Small intestine (tissue), 7 donors: ENCODE data around the gene MAGI1. TPM values are rescaled to one million over a fixed set of nuclear protein-coding genes. Genes with fewer than 3 reads are reported as not detected.

Source experiments
- DNase-seq, 2 donors: peaks; one replicate each; pipeline versions ENCODE4 v3.0.0 to v3.0.0-alpha.2; 2013
- FAIRE-seq: peaks from 2 replicates; lab custom pipeline; 2012; peaks lifted over from hg19 to GRCh38; lab: Jason Lieb, UNC
- H3K27ac ChIP-seq, 3 donors: one replicate each; pipeline ENCODE4 v1.5.1; 2013; ENCODE audit warnings: low read length in 2 of 3, mild to moderate bottlenecking in 2 of 3, control low read depth in 1 of 3, inconsistent platforms in 1 of 3, low read depth in 1 of 3, moderate library complexity in 1 of 3
- H3K27me3 ChIP-seq, 3 donors: one replicate each; pipeline ENCODE4 v1.6.1; 2013; ENCODE audit warnings: low read length in 3 of 3, inconsistent platforms in 1 of 3; ENCODE audit not compliant: control insufficient read depth in 3 of 3, insufficient read depth in 3 of 3
- H3K36me3 ChIP-seq, 3 donors: one replicate each; pipeline ENCODE4 v1.6.1; 2013; ENCODE audit warnings: low read length in 3 of 3, inconsistent platforms in 1 of 3, low read depth in 1 of 3, mild to moderate bottlenecking in 1 of 3, moderate library complexity in 1 of 3; ENCODE audit not compliant: control insufficient read depth in 3 of 3, insufficient read depth in 2 of 3
- H3K4me1 ChIP-seq, 3 donors: one replicate each; pipeline ENCODE4 v1.6.1; 2013; ENCODE audit warnings: low read length in 2 of 3, inconsistent platforms in 1 of 3, low read depth in 1 of 3, mild to moderate bottlenecking in 1 of 3, moderate library complexity in 1 of 3; ENCODE audit not compliant: control insufficient read depth in 3 of 3, insufficient read depth in 2 of 3
- H3K4me3 ChIP-seq, 3 donors: one replicate each; pipeline ENCODE4 v1.5.1; 2013; ENCODE audit warnings: low read length in 3 of 3, control low read depth in 1 of 3, inconsistent platforms in 1 of 3, low read depth in 1 of 3, mild to moderate bottlenecking in 1 of 3, moderate library complexity in 1 of 3
- H3K9me3 ChIP-seq, 2 donors: one replicate each; pipeline ENCODE4 v1.6.1; 2013; ENCODE audit warnings: low read depth in 1 of 2, low read length in 1 of 2; ENCODE audit not compliant: control insufficient read depth in 2 of 2, insufficient read depth in 1 of 2
- WGBS, 3 donors: extraction: QIAGEN DNeasy Blood & Tissue Kit; methylation state at CpG; one replicate each; pipeline ENCODE4 v1.1.7; 2013; 5-methylcytosine and 5-hydroxymethylcytosine counted together
- polyA plus RNA-seq, 4 donors: library from polyadenylated mRNA; stranded (reverse) in 3 of 4; unstranded in 1 of 4; fragments of 200-250 nt in 3 of 4; fragments of 120-200 nt in 1 of 4; gene quantifications; one replicate each; pipeline versions ENCODE4 v1.2.1 to v1.2.3, GENCODE V29; 2013
- donor health status: healthy with polysubstance abuse.
- donor health status: control.
- donor health status: control.
- donor health status: Bipolar disorder and iron deficiency.
- donor health status: healthy.

MAGI1 gene
- polyA plus RNA-seq, 4 donors, result 10.0 to 35.1 (median 12.6) TPM

GRCh38 chr3:66023738-66024385 is 14.9 kb downstream of the MAGI1 start:
- Histone ChIP-seq H3K27ac (no peak overlapping the region), H3K36me3 (peaks cover 0 to 2% (median 0%) of the 10 kb centered on the region in 3 donors), H3K4me1 (no peaks in the 10 kb centered on the region), H3K9me3 (no peaks in the 10 kb centered on the region), H3K4me3 (no peak overlapping the region), H3K27me3 (no peaks in the 10 kb centered on the region)
- WGBS, 3 donors, result 75 to 79% (median 79%) methylated on average over 3 of the region's 3 CpGs
- no peak for DNase-seq
- FAIRE-seq, result no peak

GRCh38 chr3:66023229-66023628 is 15.5 kb downstream of the MAGI1 start:
- Histone ChIP-seq H3K9me3 (no peaks in the 10 kb centered on the region), H3K36me3 (peaks cover 0 to 2% (median 0%) of the 10 kb centered on the region in 3 donors), H3K4me3 (no peak overlapping the region), H3K4me1 (no peaks in the 10 kb centered on the region), H3K27me3 (no peaks in the 10 kb centered on the region), H3K27ac (no peak overlapping the region)
- DNase-seq (no peak), FAIRE-seq (no peak)
- 72 to 78% (median 77%) methylated on average over 2 of the region's 2 CpGs for WGBS, 3 donors

- FAIRE-seq, result no peak
- Histone ChIP-seq H3K4me3 (no peak overlapping the region), H3K27me3 (no peaks in the 10 kb centered on the region), H3K4me1 (no peaks in the 10 kb centered on the region), H3K36me3 (peaks cover 0 to 2% (median 0%) of the 10 kb centered on the region in 3 donors), H3K9me3 (no peaks in the 10 kb centered on the region), H3K27ac (no peak overlapping the region)
- 21 to 65% (median 29%) methylated on average over 4 of the region's 4 CpGs for WGBS, 3 donors
- DNase-seq, result peak; percentile 38 to 70
Observed at GRCh38 chr3:66021731-66022131, 17.0 kb downstream of the MAGI1 start.

GRCh38 chr3:66019896-66020295 is 18.8 kb downstream of the MAGI1 start:
- DNase-seq, result no peak
- H3K27me3 ChIP-seq, result no peaks in the 10 kb centered on the region
- no peak for FAIRE-seq
- no peak overlapping the region for H3K27ac ChIP-seq
- peaks cover under 1 to 4% (median 2%) of the 10 kb centered on the region in 3 donors for H3K4me1 ChIP-seq
- no peaks in the 10 kb centered on the region for H3K9me3 ChIP-seq
- WGBS, 3 donors, result 76 to 86% (median 79%) methylated on average over 8 of the region's 8 CpGs
- no peak overlapping the region for H3K4me3 ChIP-seq
- no peaks in the 10 kb centered on the region for H3K36me3 ChIP-seq

- Histone ChIP-seq H3K4me3 (no peak overlapping the region), H3K9me3 (no peaks in the 10 kb centered on the region), H3K27ac (no peak overlapping the region), H3K27me3 (no peaks in the 10 kb centered on the region), H3K36me3 (no peaks in the 10 kb centered on the region), H3K4me1 (peaks cover 3 to 15% (median 5%) of the 10 kb centered on the region in 3 donors)
- DNase-seq, result no peak
- no peak for FAIRE-seq
- 82 to 88% (median 87%) methylated on average over 8 of the region's 8 CpGs for WGBS, 3 donors
Observed at GRCh38 chr3:66018057-66019033, 20.4 kb downstream of the MAGI1 start.

- H3K4me1 ChIP-seq, result peaks cover 3 to 15% (median 5%) of the 10 kb centered on the region in 3 donors
- H3K27ac ChIP-seq, result no peak overlapping the region
- no peaks in the 10 kb centered on the region for H3K27me3 ChIP-seq
- H3K9me3 ChIP-seq, result no peaks in the 10 kb centered on the region
- WGBS, 3 donors, result 37 to 54% (median 41%) methylated on average over 5 of the region's 5 CpGs
- FAIRE-seq (no peak), DNase-seq (no peak)
- no peak overlapping the region for H3K4me3 ChIP-seq
- no peaks in the 10 kb centered on the region for H3K36me3 ChIP-seq
Observed at GRCh38 chr3:66017591-66017990, 21.1 kb downstream of the MAGI1 start.

GRCh38 chr3:66017084-66017483 is 21.6 kb downstream of the MAGI1 start:
- Histone ChIP-seq H3K27ac (no peak overlapping the region), H3K36me3 (no peaks in the 10 kb centered on the region), H3K4me1 (peaks cover 3 to 15% (median 5%) of the 10 kb centered on the region in 3 donors), H3K27me3 (no peaks in the 10 kb centered on the region), H3K4me3 (no peak overlapping the region), H3K9me3 (no peaks in the 10 kb centered on the region)
- WGBS, 3 donors, result 86 to 91% (median 87%) methylated on average over 16 of the region's 16 CpGs
- no peak for DNase-seq
- no peak for FAIRE-seq

GRCh38 chr3:66015841-66016240 is 22.9 kb downstream of the MAGI1 start:
- no peak for FAIRE-seq
- 85 to 94% (median 89%) methylated on average over 4 of the region's 4 CpGs for WGBS, 3 donors
- Histone ChIP-seq H3K4me3 (no peak overlapping the region), H3K36me3 (no peaks in the 10 kb centered on the region), H3K4me1 (peaks cover 3 to 23% (median 5%) of the 10 kb centered on the region in 3 donors), H3K27me3 (no peaks in the 10 kb centered on the region), H3K9me3 (no peaks in the 10 kb centered on the region), H3K27ac (no peak overlapping the region)
- DNase-seq, result no peak
